Measurements from ENCODE around the gene SLC44A3. TPM values are rescaled to one million over a fixed set of nuclear protein-coding genes. Genes with fewer than 3 reads are reported as not detected.

SLC44A3 gene
- total and polyA plus RNA-seq, 8 donors = 3.1 to 80.3 (median 12.0) TPM; not detected in 1

DNA sequence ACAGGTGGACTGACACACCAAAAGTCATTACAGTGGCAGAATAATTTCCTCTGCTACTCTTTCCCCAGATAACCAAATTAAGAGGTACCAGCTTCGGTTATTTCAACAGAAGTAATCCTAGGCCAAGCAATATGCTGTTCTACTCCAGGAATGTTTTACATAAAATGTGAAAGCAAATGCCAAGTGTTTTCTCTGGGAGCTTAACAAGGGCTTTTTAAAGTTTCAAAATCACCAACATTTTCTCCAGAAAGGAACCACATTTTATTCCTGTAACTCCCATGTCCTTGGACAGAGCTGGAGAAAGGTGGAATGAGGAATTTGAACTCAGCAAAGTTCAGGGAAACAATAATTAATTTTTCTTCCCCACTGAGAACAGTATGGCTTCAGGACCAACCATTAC lies 79.6 kb downstream of the SLC44A3 start:
- Histone ChIP-seq H3K27ac (peak overlapping the region in 3 of 5 donors; percentile 11 to 65 (median 25)), H3K4me1 (peaks cover 0 to 71% (median 46%) of the 10 kb centered on the region in 4 donors), H3K9me3 (no peaks in the 10 kb centered on the region), H3K4me3 (no peak overlapping the region), H3K36me3 (peaks cover 25 to 84% (median 72%) of the 10 kb centered on the region in 4 donors), H3K27me3 (no peaks in the 10 kb centered on the region)
- DNase-seq = no peak
- TF ChIP-seq CTCF (IDR thresholded peaks at IDR 0.05) (no peak), EP300 (IDR thresholded peaks at IDR 0.05) (no peak), POLR2AphosphoS5 (IDR thresholded peaks at IDR 0.05) (no peak), POLR2A (IDR thresholded peaks at IDR 0.05) (no peak)
- WGBS, 5 donors = 48 to 74% (median 67%) methylated on average over 1 of the region's 1 CpG
- intact Hi-C loops (cut with DNase I; ENCODE audit: low total_unique reads) = no loop called here

- Histone ChIP-seq H3K4me3 (no peak overlapping the region), H3K27ac (peak overlapping the region in 1 of 5 donors; percentile 67), H3K27me3 (no peaks in the 10 kb centered on the region), H3K36me3 (peaks cover 24 to 63% (median 52%) of the 10 kb centered on the region in 4 donors), H3K9me3 (no peaks in the 10 kb centered on the region), H3K4me1 (peaks cover 4 to 83% (median 51%) of the 10 kb centered on the region in 4 donors)
- WGBS, 5 donors = 80 to 93% (median 85%) methylated on average over 4 of the region's 4 CpGs
- no peak for TF ChIP-seq EP300 (IDR thresholded peaks at IDR 0.05)
- no peak for TF ChIP-seq POLR2AphosphoS5 (IDR thresholded peaks at IDR 0.05)
- TF ChIP-seq CTCF (IDR thresholded peaks at IDR 0.05) = no peak
- no peak for TF ChIP-seq POLR2A (IDR thresholded peaks at IDR 0.05)
- DNase-seq = no peak
- intact Hi-C loops (cut with DNase I; ENCODE audit: low total_unique reads) = no loop called here
These were observed 81.7 kb downstream of the SLC44A3 start for GRCh38 chr1:94901841-94902240.

- Histone ChIP-seq H3K9me3 (no peaks in the 10 kb centered on the region), H3K4me1 (peaks cover 8 to 84% (median 55%) of the 10 kb centered on the region in 4 donors), H3K4me3 (no peak overlapping the region), H3K27ac (peak overlapping the region in 2 of 5 donors; percentile 34 to 67), H3K27me3 (no peaks in the 10 kb centered on the region), H3K36me3 (peaks cover 13 to 58% (median 37%) of the 10 kb centered on the region in 4 donors)
- 74 to 91% (median 90%) methylated on average over 7 of the region's 7 CpGs for WGBS, 5 donors
- DNase-seq = no peak
- intact Hi-C loops (cut with DNase I; ENCODE audit: low total_unique reads) = no loop called here
- no peak for TF ChIP-seq POLR2A (IDR thresholded peaks at IDR 0.05)
- no peak for TF ChIP-seq CTCF (IDR thresholded peaks at IDR 0.05)
- TF ChIP-seq POLR2AphosphoS5 (IDR thresholded peaks at IDR 0.05) = no peak
- no peak for TF ChIP-seq EP300 (IDR thresholded peaks at IDR 0.05)
These were observed 83.3 kb downstream of the SLC44A3 start for GRCh38 chr1:94903280-94904009.

GRCh38 chr1:94905207-94905606 lies 85.0 kb downstream of the SLC44A3 start:
- peaks cover 8 to 81% (median 47%) of the 10 kb centered on the region in 4 donors for H3K4me1 ChIP-seq
- no peaks in the 10 kb centered on the region for H3K27me3 ChIP-seq
- no peak for DNase-seq
- TF ChIP-seq POLR2AphosphoS5 (IDR thresholded peaks at IDR 0.05) = no peak
- TF ChIP-seq POLR2A (IDR thresholded peaks at IDR 0.05) = no peak
- TF ChIP-seq EP300 (IDR thresholded peaks at IDR 0.05) = no peak
- TF ChIP-seq CTCF (IDR thresholded peaks at IDR 0.05) = no peak
- no peak overlapping the region for H3K4me3 ChIP-seq
- H3K9me3 ChIP-seq = no peaks in the 10 kb centered on the region
- H3K36me3 ChIP-seq = peaks cover 4 to 46% (median 21%) of the 10 kb centered on the region in 4 donors
- 86 to 92% (median 88%) methylated on average over 4 of the region's 4 CpGs for WGBS, 5 donors
- intact Hi-C loops (cut with DNase I; ENCODE audit: low total_unique reads) = no loop called here
- H3K27ac ChIP-seq = peak overlapping the region in 1 of 5 donors; percentile 67

All from stomach (tissue), 9 donors.